ENCODE measurements around the gene RNF125. TPM values are rescaled to one million over a fixed set of nuclear protein-coding genes. Genes with fewer than 3 reads are reported as not detected.

The RNF125 gene
- total and polyA plus RNA-seq, 11 donors: 1.1 to 12.5 (median 3.3) TPM

- intact Hi-C loops (cut with DNase I): no loop called here
- peaks cover 0 to 19% (median 6%) of the 10 kb centered on the region in 9 donors for H3K36me3 ChIP-seq
- TF ChIP-seq, protein P1, sequence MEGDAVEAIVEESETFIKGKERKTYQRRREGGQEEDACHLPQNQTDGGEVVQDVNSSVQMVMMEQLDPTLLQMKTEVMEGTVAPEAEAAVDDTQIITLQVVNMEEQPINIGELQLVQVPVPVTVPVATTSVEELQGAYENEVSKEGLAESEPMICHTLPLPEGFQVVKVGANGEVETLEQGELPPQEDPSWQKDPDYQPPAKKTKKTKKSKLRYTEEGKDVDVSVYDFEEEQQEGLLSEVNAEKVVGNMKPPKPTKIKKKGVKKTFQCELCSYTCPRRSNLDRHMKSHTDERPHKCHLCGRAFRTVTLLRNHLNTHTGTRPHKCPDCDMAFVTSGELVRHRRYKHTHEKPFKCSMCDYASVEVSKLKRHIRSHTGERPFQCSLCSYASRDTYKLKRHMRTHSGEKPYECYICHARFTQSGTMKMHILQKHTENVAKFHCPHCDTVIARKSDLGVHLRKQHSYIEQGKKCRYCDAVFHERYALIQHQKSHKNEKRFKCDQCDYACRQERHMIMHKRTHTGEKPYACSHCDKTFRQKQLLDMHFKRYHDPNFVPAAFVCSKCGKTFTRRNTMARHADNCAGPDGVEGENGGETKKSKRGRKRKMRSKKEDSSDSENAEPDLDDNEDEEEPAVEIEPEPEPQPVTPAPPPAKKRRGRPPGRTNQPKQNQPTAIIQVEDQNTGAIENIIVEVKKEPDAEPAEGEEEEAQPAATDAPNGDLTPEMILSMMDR (IDR thresholded peaks at IDR 0.05): no peak
- TF ChIP-seq POLR2A (IDR thresholded peaks at IDR 0.05): no peak
- no peak for ATAC-seq
- no peak overlapping the region for H3K27ac ChIP-seq
- no peak for DNase-seq
- no peaks in the 10 kb centered on the region for H3K27me3 ChIP-seq
- H3K4me3 ChIP-seq: no peak overlapping the region
- H3K9me3 ChIP-seq: no peaks in the 10 kb centered on the region
- whole genome bisulfite sequencing, 4 donors: 90 to 95% (median 93%) methylated on average over 5 of the region's 5 CpGs
- H3K4me1 ChIP-seq: peaks cover 0 to 18% (median 0%) of the 10 kb centered on the region in 12 donors
Measured at GRCh38 chr18:32036506-32037180, 18.0 kb downstream of the RNF125 start.

GRCh38 chr18:32037616-32038015 is 19.0 kb downstream of the RNF125 start:
- no peak for DNase-seq
- no peak overlapping the region for H3K4me3 ChIP-seq
- H3K4me1 ChIP-seq: peaks cover 0 to 27% (median 0%) of the 10 kb centered on the region in 12 donors
- no peak for ATAC-seq
- no peak overlapping the region for H3K27ac ChIP-seq
- H3K27me3 ChIP-seq: no peaks in the 10 kb centered on the region
- TF ChIP-seq, protein P1 (IDR thresholded peaks at IDR 0.05): no peak
- TF ChIP-seq POLR2A (IDR thresholded peaks at IDR 0.05): no peak
- peaks cover 0 to 25% (median 6%) of the 10 kb centered on the region in 9 donors for H3K36me3 ChIP-seq
- intact Hi-C loops (cut with DNase I): no loop called here
- 96 to 98% (median 97%) methylated on average over 10 of the region's 10 CpGs for WGBS, 4 donors
- no peaks in the 10 kb centered on the region for H3K9me3 ChIP-seq

- no peaks in the 10 kb centered on the region for H3K9me3 ChIP-seq
- WGBS, 4 donors: 45 to 68% (median 59%) methylated on average over 3 of the region's 3 CpGs
- no peaks in the 10 kb centered on the region for H3K27me3 ChIP-seq
- peaks cover 0 to 40% (median 10%) of the 10 kb centered on the region in 9 donors for H3K36me3 ChIP-seq
- DNase-seq (no peak), ATAC-seq (peak in 1 of 4 donors; percentile 54)
- peak overlapping the region in 1 of 12 donors; percentile 25 for H3K4me3 ChIP-seq
- intact Hi-C loops (cut with DNase I): no loop called here
- no peak for TF ChIP-seq POLR2A (IDR thresholded peaks at IDR 0.05)
- peaks cover 0 to 41% (median 0%) of the 10 kb centered on the region in 12 donors for H3K4me1 ChIP-seq
- peak overlapping the region in 1 of 12 donors; percentile 80 for H3K27ac ChIP-seq
Measured at GRCh38 chr18:32040936-32041335, 22.3 kb downstream of the RNF125 start.

- H3K4me1 ChIP-seq: peaks cover 0 to 41% (median 0%) of the 10 kb centered on the region in 12 donors
- ATAC-seq (peak in 1 of 4 donors; percentile 30), DNase-seq (no peak)
- H3K4me3 ChIP-seq: no peak overlapping the region
- H3K27me3 ChIP-seq: no peaks in the 10 kb centered on the region
- peak overlapping the region in 1 of 12 donors; percentile 50 for H3K27ac ChIP-seq
- H3K36me3 ChIP-seq: peaks cover 0 to 50% (median 11%) of the 10 kb centered on the region in 9 donors
- H3K9me3 ChIP-seq: no peaks in the 10 kb centered on the region
- TF ChIP-seq, protein P1 (IDR thresholded peaks at IDR 0.05): no peak
- no peak for TF ChIP-seq POLR2A (IDR thresholded peaks at IDR 0.05)
- intact Hi-C loops (cut with DNase I): no loop called here
Measured at GRCh38 chr18:32042337-32042736, 23.7 kb downstream of the RNF125 start.
